H1 (cell line): ENCODE data around the gene PROCR. TPM values are rescaled to one million over a fixed set of nuclear protein-coding genes. Genes with fewer than 3 reads are reported as not detected.

ENCODE experiments used
- CTCF ChIA-PET: fragments of 300-600 bp; sonication (Branson Sonifier 250); formaldehyde crosslinking; loops from one replicate; lab custom pipeline; 2021; ENCODE audit not compliant: partially characterized antibody; lab: Charles Lee
- POLR2A ChIA-PET: fragments of 300-600 bp; sonication (Branson Sonifier 250); formaldehyde crosslinking; loops from one replicate; lab custom pipeline; 2021; ENCODE audit warnings: inconsistent platforms; ENCODE audit not compliant: partially characterized antibody; lab: Charles Lee
- DNase-seq, 2 experiments: peaks; one replicate each; pipeline versions ENCODE4 v3.0.0 to v3.0.0-alpha.2; 2010 to 2022; ENCODE audit warnings: low spot score in 2 of 2, low read depth in 1 of 2, mixed read lengths in 1 of 2
- FAIRE-seq: peaks from 2 replicates; lab custom pipeline; 2011; peaks lifted over from hg19 to GRCh38; lab: Jason Lieb, UNC
- H2AFZ ChIP-seq: 2 replicates; pipeline ENCODE4 v1.8.1; 2012; ENCODE audit warnings: low read length, inconsistent platforms
- H2AK5ac ChIP-seq: 2 replicates; pipeline ENCODE4 v1.6.1; 2013; ENCODE audit warnings: low read depth, low read length
- H2BK120ac ChIP-seq: replicated peaks from 2 replicates; pipeline ENCODE3; 2013; ENCODE audit warnings: low read depth, low read length, inconsistent platforms
- H2BK12ac ChIP-seq: 2 replicates; pipeline ENCODE4 v1.6.1; 2013; ENCODE audit warnings: low read depth, low read length
- H2BK15ac ChIP-seq: 2 replicates; pipeline ENCODE4 v1.6.1; 2013; ENCODE audit warnings: low read length
- H2BK20ac ChIP-seq: 2 replicates; pipeline ENCODE4 v1.6.1; 2013; ENCODE audit warnings: low read length
- H2BK5ac ChIP-seq: 2 replicates; pipeline ENCODE4 v1.6.1; 2013; ENCODE audit warnings: low read depth, low read length
- H3K14ac ChIP-seq: 2 replicates; pipeline ENCODE4 v1.6.1; 2013; ENCODE audit warnings: inconsistent platforms; ENCODE audit not compliant: insufficient read length
- H3K18ac ChIP-seq: 2 replicates; pipeline ENCODE4 v1.6.1; 2013; ENCODE audit warnings: low read length; ENCODE audit errors: extremely low read depth
- H3K23ac ChIP-seq: 2 replicates; pipeline ENCODE4 v1.6.1; 2013; ENCODE audit warnings: inconsistent platforms; ENCODE audit not compliant: insufficient read length
- H3K23me2 ChIP-seq: 2 replicates; pipeline ENCODE4 v1.6.1; 2013; ENCODE audit warnings: low read depth, low read length
- H3K27ac ChIP-seq: 2 replicates; pipeline ENCODE4 v1.6.1; 2011; ENCODE audit warnings: low read depth, low read length, inconsistent platforms
- H3K27me3 ChIP-seq, 4 experiments: replicated peaks in 1 of 4; 1 replicate in 1 of 4; 2 replicates in 3 of 4; pipeline versions ENCODE4 v1.6.1 to v1.8.1; 2011 to 2013; ENCODE audit warnings: low read length in 3 of 4, mild to moderate bottlenecking in 3 of 4, inconsistent platforms in 2 of 4, mixed read lengths in 2 of 4, moderate library complexity in 1 of 4; ENCODE audit not compliant: control insufficient read depth in 3 of 4, insufficient read depth in 3 of 4; ENCODE audit errors: extremely low read depth in 1 of 4
- H3K36me3 ChIP-seq, 4 experiments: 2 replicates each; pipeline versions ENCODE4 v1.6.1 to v1.8.1; 2011 to 2013; ENCODE audit warnings: mild to moderate bottlenecking in 4 of 4, low read length in 3 of 4, moderate library complexity in 2 of 4, control low read depth in 1 of 4, inconsistent platforms in 1 of 4; ENCODE audit not compliant: insufficient read depth in 4 of 4, control insufficient read depth in 2 of 4
- H3K4ac ChIP-seq: replicated peaks from 2 replicates; pipeline ENCODE3; 2013; ENCODE audit warnings: low read length, low read depth, mixed read lengths, inconsistent platforms; ENCODE audit not compliant: insufficient read length
- H3K4me1 ChIP-seq, 4 experiments: replicated peaks in 1 of 4; 1 replicate in 1 of 4; 2 replicates in 3 of 4; pipeline versions ENCODE4 v1.6.1 to v1.8.1; 2011 to 2013; ENCODE audit warnings: low read length in 3 of 4, inconsistent platforms in 2 of 4, mixed read lengths in 1 of 4; ENCODE audit not compliant: insufficient read depth in 4 of 4, control insufficient read depth in 3 of 4
- H3K4me2 ChIP-seq, 2 experiments: 2 replicates each; pipeline versions ENCODE4 v1.6.1 to v1.8.1; 2011 to 2013; ENCODE audit warnings: low read depth in 2 of 2, low read length in 2 of 2, control low read depth in 1 of 2, inconsistent platforms in 1 of 2, mild to moderate bottlenecking in 1 of 2; ENCODE audit not compliant: insufficient read depth in 1 of 2
- H3K4me3 ChIP-seq, 4 experiments: fragments of 200-600, 300-600 bp in 1 of 4; sonication (generic), shearing (Covaris generic), sonication (Bioruptor Twin) in 1 of 4; 2 replicates each; pipeline versions ENCODE4 v1.5.1 to v1.8.1; 2011 to 2016; ENCODE audit warnings: low read length in 4 of 4, low read depth in 3 of 4, control low read depth in 2 of 4, inconsistent platforms in 2 of 4, mild to moderate bottlenecking in 2 of 4, mixed read lengths in 1 of 4, moderate library complexity in 1 of 4; ENCODE audit not compliant: insufficient read depth in 2 of 4; ENCODE audit errors: extremely low read depth in 1 of 4
- H3K56ac ChIP-seq: replicated peaks from 2 replicates; pipeline ENCODE3; 2013; ENCODE audit warnings: low read depth, mild to moderate bottlenecking, mixed read lengths, low read length, inconsistent platforms; ENCODE audit not compliant: insufficient read length
- H3K79me1 ChIP-seq: 2 replicates; pipeline ENCODE4 v1.6.1; 2013; ENCODE audit warnings: low read depth, low read length, control low read depth
- H3K79me2 ChIP-seq, 2 experiments: 2 replicates each; pipeline versions ENCODE4 v1.6.1 to v1.8.1; 2012 to 2013; ENCODE audit warnings: low read length in 2 of 2, mild to moderate bottlenecking in 2 of 2, inconsistent platforms in 1 of 2; ENCODE audit not compliant: insufficient read depth in 2 of 2, control insufficient read depth in 1 of 2
- H3K9ac ChIP-seq, 4 experiments: replicated peaks in 1 of 4; 1 replicate in 1 of 4; 2 replicates in 3 of 4; pipeline versions ENCODE4 v1.6.1 to v1.8.1; 2011 to 2013; ENCODE audit warnings: low read depth in 3 of 4, low read length in 3 of 4, control low read depth in 2 of 4, mild to moderate bottlenecking in 2 of 4, moderate library complexity in 2 of 4, inconsistent platforms in 1 of 4; ENCODE audit errors: extremely low read depth in 1 of 4
- H3K9me3 ChIP-seq, 2 experiments: 2 replicates each; pipeline versions ENCODE4 v1.6.1 to v1.8.1; 2012 to 2013; ENCODE audit warnings: mild to moderate bottlenecking in 2 of 2, moderate library complexity in 2 of 2, control low read depth in 1 of 2, inconsistent platforms in 1 of 2, low read depth in 1 of 2, low read length in 1 of 2, mixed read lengths in 1 of 2; ENCODE audit not compliant: insufficient read depth in 2 of 2
- H4K20me1 ChIP-seq, 2 experiments: replicated peaks in 1 of 2; 2 replicates each; pipeline versions ENCODE3 to v1.8.1; 2011 to 2013; ENCODE audit warnings: inconsistent platforms in 2 of 2, low read length in 2 of 2, mild to moderate bottlenecking in 1 of 2; ENCODE audit not compliant: insufficient read depth in 2 of 2, control insufficient read depth in 1 of 2
- H4K5ac ChIP-seq: 2 replicates; pipeline ENCODE4 v1.6.1; 2013; ENCODE audit warnings: low read length, low read depth, mixed read lengths, inconsistent platforms; ENCODE audit not compliant: insufficient read length
- H4K8ac ChIP-seq: 2 replicates; pipeline ENCODE4 v1.8.0; 2013; ENCODE audit warnings: mild to moderate bottlenecking, moderate library complexity, low read length, inconsistent platforms; ENCODE audit not compliant: insufficient read depth; ENCODE audit errors: extremely low read depth
- H4K91ac ChIP-seq: replicated peaks from 2 replicates; pipeline ENCODE3; 2013; ENCODE audit warnings: low read length, mixed read lengths, inconsistent platforms; ENCODE audit not compliant: insufficient read length
- CEBPB ChIP-seq: IDR thresholded peaks from 2 replicates; pipeline ENCODE4 v1.6.1; 2012; ENCODE audit warnings: low read depth, low read length
- CHD1 ChIP-seq: IDR thresholded peaks from 2 replicates; pipeline ENCODE4 v1.6.1; 2012; ENCODE audit warnings: low read depth, low read length, improper control_type of control experiment
- CHD2 ChIP-seq: IDR thresholded peaks from 2 replicates; pipeline ENCODE4 v1.6.1; 2012; ENCODE audit warnings: low read length, improper control_type of control experiment
- MAFK ChIP-seq: IDR thresholded peaks from 2 replicates; pipeline ENCODE4 v1.6.1; 2012; ENCODE audit warnings: low read depth, mild to moderate bottlenecking, improper control_type of control experiment, low read length
- NANOG ChIP-seq: IDR thresholded peaks from 2 replicates; pipeline ENCODE4 v1.6.1; 2011; ENCODE audit warnings: low read length, low read depth, mild to moderate bottlenecking, inconsistent platforms; ENCODE audit not compliant: insufficient read depth, poor library complexity, severe bottlenecking
- PHF8 ChIP-seq: fragments of 200-600 bp; sonication (generic); conservative IDR thresholded peaks from 2 replicates; pipeline ENCODE4 v1.7.1; 2012; ENCODE audit warnings: low read depth, mild to moderate bottlenecking, inconsistent platforms, low read length, moderate library complexity
- POU5F1 ChIP-seq: IDR thresholded peaks from 2 replicates; pipeline ENCODE4 v1.6.1; 2011; ENCODE audit warnings: low read depth, mild to moderate bottlenecking, low read length, moderate library complexity
- SIN3A ChIP-seq, 2 experiments: IDR thresholded peaks in 1 of 2; conservative IDR thresholded peaks in 1 of 2; 2 replicates each; pipeline ENCODE4 v1.6.1; 2011 to 2012; ENCODE audit warnings: low read length in 2 of 2, improper control_type of control experiment in 1 of 2, low read depth in 1 of 2, mild to moderate bottlenecking in 1 of 2
- SP1 ChIP-seq: IDR thresholded peaks from 2 replicates; pipeline ENCODE4 v1.6.1; 2011; ENCODE audit warnings: low read depth, low read length
- SP2 ChIP-seq: IDR thresholded peaks from 2 replicates; pipeline ENCODE4 v1.6.1; 2012; ENCODE audit warnings: mild to moderate bottlenecking, low read length, inconsistent platforms
- TEAD4 ChIP-seq: IDR thresholded peaks from 2 replicates; pipeline ENCODE4 v1.6.1; 2012; ENCODE audit warnings: low read depth, low read length, inconsistent platforms, mixed read lengths
- WGBS, 2 experiments: shearing (Covaris generic) in 1 of 2; methylation state at CpG; one replicate each; pipeline versions ENCODE4 v1.1.6 to v1.1.7; 2013 to 2015; ENCODE audit warnings: low lambda C conversion rate in 2 of 2, mixed read lengths in 2 of 2, inconsistent platforms in 1 of 2, low coverage in 1 of 2, missing lambda C conversion rate in 1 of 2; ENCODE audit not compliant: insufficient replicate concordance in 2 of 2, insufficient coverage in 1 of 2, insufficient read length in 1 of 2; ENCODE audit errors: extremely low coverage in 1 of 2, missing lambda C conversion rate in 1 of 2; 5-methylcytosine and 5-hydroxymethylcytosine counted together
- polyA plus RNA-seq, 7 experiments: library from polyadenylated mRNA; depleted of rRNA in 3 of 7; stranded (reverse) in 5 of 7; unstranded in 2 of 7; fragments of >200 nt in 5 of 7; fragments of 200-250 nt in 2 of 7; gene quantifications; 1 replicate in 5 of 7; 2 replicates in 1 of 7; 4 replicates in 1 of 7; pipeline versions ENCODE4 v1.2.1 to v1.2.3, GENCODE V29; 2011 to 2013; ENCODE audit warnings: missing spikeins in 2 of 7, mixed read lengths in 2 of 7
- total RNA-seq: library from RNA; stranded (reverse); fragmentation: NEBNext Ultra II Directional; extraction: Animal tissue kit (Norgen Biotek cat#: 25700); gene quantifications from 2 replicates; pipeline ENCODE4 v1.2.1, GENCODE V29; 2021
- TF ChIP-seq, protein P1 (sequence below), 3 experiments: IDR thresholded peaks; 1 replicate in 2 of 3; 2 replicates in 1 of 3; pipeline versions ENCODE4 v1.5.1 to v1.6.1; 2011; ENCODE audit warnings: low read length in 3 of 3, mild to moderate bottlenecking in 3 of 3, inconsistent platforms in 2 of 3, low read depth in 1 of 3, moderate library complexity in 1 of 3; ENCODE audit not compliant: insufficient read depth in 1 of 3; ENCODE audit errors: control extremely low read depth in 1 of 3

The PROCR gene
- total and polyA plus RNA-seq, 2 of the 8 experiments (the other 6 are each of a cell fraction or from before 2014, with no cell fraction given): 21.3 to 42.9 TPM

DNA sequence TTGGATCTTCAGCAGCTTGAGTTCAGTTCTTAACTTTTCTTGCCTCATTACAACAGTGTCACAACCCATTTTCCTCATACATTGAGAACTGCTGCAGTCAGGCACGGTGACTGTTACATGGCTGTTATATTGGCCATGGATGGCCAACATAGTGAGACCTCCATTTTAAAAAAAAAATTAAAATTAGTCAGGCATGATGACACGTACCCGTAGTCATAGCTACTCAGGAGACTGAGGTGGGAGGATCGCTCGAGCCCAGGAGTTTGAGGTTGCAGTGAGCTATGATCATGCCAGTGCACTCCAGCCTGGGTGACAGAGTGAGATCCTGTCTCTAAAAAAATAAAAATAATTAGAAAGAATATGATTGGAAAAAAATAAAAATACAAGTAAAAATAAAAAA lies 44.7 kb downstream of the PROCR start:
- Histone ChIP-seq H4K91ac (no peak overlapping the region), H3K23ac (no peak overlapping the region), H3K79me2 (no peaks in the 10 kb centered on the region), H4K20me1 (no peaks in the 10 kb centered on the region), H2BK20ac (no peak overlapping the region), H3K4me2 (no peak overlapping the region), H2AFZ (no peak overlapping the region), H3K18ac (no peak overlapping the region), H3K4me3 (no peak overlapping the region), H2BK120ac (no peak overlapping the region), H3K14ac (no peak overlapping the region), H2BK12ac (no peak overlapping the region), H3K27me3 (no peaks in the 10 kb centered on the region), H3K27ac (no peak overlapping the region), H3K9me3 (no peaks in the 10 kb centered on the region), H2BK5ac (no peak overlapping the region), H2BK15ac (no peak overlapping the region), H3K56ac (no peak overlapping the region), H3K79me1 (no peaks in the 10 kb centered on the region), H2AK5ac (no peak overlapping the region), H3K36me3 (no peaks in the 10 kb centered on the region), H3K9ac (no peak overlapping the region), H3K23me2 (0 out of 2 replicates have a peak, but pooled peaks cover 2% of the 10 kb centered on the region), H4K5ac (no peak overlapping the region), H3K4ac (no peak overlapping the region), H4K8ac (no peak overlapping the region), H3K4me1 (peaks cover 0 to 3% (median 2%) of the 10 kb centered on the region in 4 experiments; a peak in 4 of 7 replicates)
- POLR2A ChIA-PET: interaction anchor here (1.0 to 1.4 kb wide), 3 partner anchors 9 to 261 kb away, joined by 3 to 4 read pairs (median 4); partner anchors contain the start of genes GSS, MMP24, MMP24OS and MYH7B
- CTCF ChIA-PET: interaction anchor here (0.7 to 1.7 kb wide), 7 partner anchors 8 to 120 kb away, joined by 3 to 8 read pairs (median 5); no protein-coding TSS in a partner anchor
- 96% methylated on average over 5 of the region's 5 CpGs; no CpG with 5 or more reads in 1 of the 2 experiments for WGBS, 2 experiments
- no peak for FAIRE-seq
- DNase-seq: no peak
- TF ChIP-seq SP1 (no peak), NANOG (no peak), CHD2 (no peak), POU5F1 (no peak), SP2 (no peak), CEBPB (no peak), PHF8 (no peak), CHD1 (no peak), SIN3A (conservative IDR thresholded peaks at IDR 0.05 in 1 of 2, IDR thresholded peaks at IDR 0.05 in 1 of 2; ENCODE audit: low read depth in 1 of 2, low read length in 2 of 2) (no peak), MAFK (no peak), TEAD4 (no peak)
- TF ChIP-seq, protein P1, sequence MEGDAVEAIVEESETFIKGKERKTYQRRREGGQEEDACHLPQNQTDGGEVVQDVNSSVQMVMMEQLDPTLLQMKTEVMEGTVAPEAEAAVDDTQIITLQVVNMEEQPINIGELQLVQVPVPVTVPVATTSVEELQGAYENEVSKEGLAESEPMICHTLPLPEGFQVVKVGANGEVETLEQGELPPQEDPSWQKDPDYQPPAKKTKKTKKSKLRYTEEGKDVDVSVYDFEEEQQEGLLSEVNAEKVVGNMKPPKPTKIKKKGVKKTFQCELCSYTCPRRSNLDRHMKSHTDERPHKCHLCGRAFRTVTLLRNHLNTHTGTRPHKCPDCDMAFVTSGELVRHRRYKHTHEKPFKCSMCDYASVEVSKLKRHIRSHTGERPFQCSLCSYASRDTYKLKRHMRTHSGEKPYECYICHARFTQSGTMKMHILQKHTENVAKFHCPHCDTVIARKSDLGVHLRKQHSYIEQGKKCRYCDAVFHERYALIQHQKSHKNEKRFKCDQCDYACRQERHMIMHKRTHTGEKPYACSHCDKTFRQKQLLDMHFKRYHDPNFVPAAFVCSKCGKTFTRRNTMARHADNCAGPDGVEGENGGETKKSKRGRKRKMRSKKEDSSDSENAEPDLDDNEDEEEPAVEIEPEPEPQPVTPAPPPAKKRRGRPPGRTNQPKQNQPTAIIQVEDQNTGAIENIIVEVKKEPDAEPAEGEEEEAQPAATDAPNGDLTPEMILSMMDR (IDR thresholded peaks at IDR 0.05; ENCODE audit: control extremely low read depth in 1 of 3, insufficient read depth in 1 of 3, low read depth in 1 of 3, low read length in 3 of 3): no peak
